K562 (cell line): ENCODE data around the gene KLRC3.

ENCODE experiments used
- ARID1B ChIP-seq: fragments of 450-650 bp; IDR thresholded peaks from 2 replicates; pipeline ENCODE4 v1.6.1; 2016; ENCODE audit warnings: antibody characterized with exemption, mild to moderate bottlenecking, inconsistent platforms
- CTCF ChIP-seq, 3 experiments: IDR thresholded peaks in 2 of 3; conservative IDR thresholded peaks in 1 of 3; 2 replicates each; pipeline ENCODE4 v1.5.1; 2011 to 2012; ENCODE audit warnings: low read length in 3 of 3, mild to moderate bottlenecking in 3 of 3, control low read depth in 2 of 3, improper control_type of control experiment in 1 of 3, inconsistent platforms in 1 of 3, low read depth in 1 of 3, mixed read lengths in 1 of 3, moderate library complexity in 1 of 3; ENCODE audit not compliant: insufficient read depth in 2 of 3
- EZH2 ChIP-seq: IDR thresholded peaks from 2 replicates; pipeline ENCODE4 v1.6.1; 2012; ENCODE audit warnings: low read depth, mild to moderate bottlenecking, inconsistent platforms, low read length, borderline replicate concordance
- HSF4 ChIP-seq: fragments of 250-450 bp; sonication (Bioruptor Pico); IDR thresholded peaks from 2 replicates; pipeline ENCODE4 v2.1.2; 2022; ENCODE audit warnings: mild to moderate bottlenecking, moderate library complexity, borderline replicate concordance
- MYC ChIP-seq, 2 experiments: fragments of 250-450 bp in 1 of 2; sonication (Bioruptor Pico) in 1 of 2; IDR thresholded peaks; 2 replicates each; pipeline versions ENCODE4 v1.5.1 to v1.6.1; 2012 to 2021; ENCODE audit warnings: low read depth in 2 of 2, borderline replicate concordance in 1 of 2, improper control_type of control experiment in 1 of 2, low read length in 1 of 2, mild to moderate bottlenecking in 1 of 2, moderate library complexity in 1 of 2
- PPARD ChIP-seq: fragments of 250-450 bp; sonication (Bioruptor Pico); IDR thresholded peaks from 2 replicates; pipeline ENCODE4 v1.8.0; 2022; ENCODE audit warnings: inconsistent platforms, mild to moderate bottlenecking, moderate library complexity
- SRF ChIP-seq, 2 experiments: fragments of 250-450, 450-650 bp in 1 of 2; sonication (Bioruptor Pico) in 1 of 2; sonication (generic) in 1 of 2; formaldehyde crosslinking; IDR thresholded peaks; 2 replicates each; pipeline versions ENCODE4 v1.5.0 to v1.5.1; 2020 to 2022; ENCODE audit warnings: mild to moderate bottlenecking in 1 of 2, missing genetic modification reagents in 1 of 2
- ZFPM2 ChIP-seq: fragments of 250-450 bp; sonication (Bioruptor Pico); IDR thresholded peaks from 2 replicates; pipeline ENCODE4 v1.5.1; 2022; ENCODE audit warnings: mild to moderate bottlenecking

DNA sequence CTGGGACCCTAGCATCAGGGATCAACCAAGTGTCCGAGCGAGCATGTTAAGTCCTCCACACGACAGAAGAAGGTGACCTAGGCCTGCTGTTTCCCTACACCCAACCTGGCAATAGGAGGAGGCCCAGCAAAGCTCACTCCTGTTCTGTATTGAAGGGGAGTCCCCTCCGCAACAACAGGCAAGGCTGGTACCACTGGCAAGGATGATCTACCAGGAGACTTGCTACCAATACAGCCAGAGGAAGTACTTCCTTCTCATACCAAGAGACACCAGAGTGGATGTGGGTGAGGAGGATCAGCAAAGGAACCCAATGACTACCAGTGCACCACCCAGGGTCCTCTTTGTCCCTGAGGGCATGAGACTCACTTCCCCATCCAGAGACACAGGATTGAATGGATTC, 27.8 kb upstream of the KLRC3 start:
- TF ChIP-seq PPARD (CRISPR knock-in tag) (no peak), ARID1B (no peak), SRF (CRISPR knock-in tag; IDR thresholded peaks at IDR 0.05) (no peak), EZH2 (no peak), ZFPM2 (CRISPR knock-in tag) (no peak), CTCF (IDR thresholded peaks at IDR 0.05 in 2 of 3, conservative IDR thresholded peaks at IDR 0.05 in 1 of 3; ENCODE audit: insufficient read depth in 2 of 3, low read depth in 1 of 3, low read length in 3 of 3) (no peak), MYC (IDR thresholded peaks at IDR 0.05; ENCODE audit: low read depth, low read length) (no peak), MYC (CRISPR knock-in tag; IDR thresholded peaks at IDR 0.05; ENCODE audit: borderline replicate concordance, low read depth) (no peak), HSF4 (CRISPR knock-in tag) (no peak)
